ENCODE measurements around the gene TMPRSS3. TPM values are rescaled to one million over a fixed set of nuclear protein-coding genes. Genes with fewer than 3 reads are reported as not detected.
"Not testable (repeated sequence)": the region's sequence is repeated elsewhere in the genome, so short reads cannot be mapped to it uniquely, and the experiment has no call there.

Gene TMPRSS3
- total and polyA plus RNA-seq, 9 of the 15 experiments (the other 6 are each of a cell fraction or from before 2014, with no cell fraction given), result 0.07 TPM; not detected in 8

GRCh38 chr21:42409366-42409765 is 13.5 kb upstream of the TMPRSS3 start (continued):
- TF ChIP-seq ELF4 (CRISPR knock-in tag; IDR thresholded peaks at IDR 0.05), result no peak
- TF ChIP-seq SMC3 (conservative IDR thresholded peaks at IDR 0.05; ENCODE audit: insufficient read depth, low read depth, low read length), result no peak
- TF ChIP-seq ZNF699 (CRISPR knock-in tag; IDR thresholded peaks at IDR 0.05; ENCODE audit: insufficient replicate concordance), result no peak
- no peak for TF ChIP-seq ERF (CRISPR knock-in tag; IDR thresholded peaks at IDR 0.05)
- TF ChIP-seq PPARD (CRISPR knock-in tag; IDR thresholded peaks at IDR 0.05), result no peak
- no peak for TF ChIP-seq ZNF449 (CRISPR knock-in tag; IDR thresholded peaks at IDR 0.05)
- TF ChIP-seq NBN (IDR thresholded peaks at IDR 0.05; ENCODE audit: low read depth), result no peak
- TF ChIP-seq TSHZ1 (CRISPR knock-in tag; IDR thresholded peaks at IDR 0.05), result no peak
- TF ChIP-seq GTF2B (IDR thresholded peaks at IDR 0.05; ENCODE audit: extremely low read depth, insufficient read length), result no peak
- no peak for TF ChIP-seq KLF6 (CRISPR knock-in tag; IDR thresholded peaks at IDR 0.05; ENCODE audit: borderline replicate concordance)
- no peak for TF ChIP-seq ZNF274 (IDR thresholded peaks at IDR 0.05; ENCODE audit: borderline replicate concordance, low read depth, low read length)

- in situ Hi-C loops (cut with MboI); H3K79me2 ChIP-seq (ENCODE audit: control insufficient read depth, insufficient read depth, low read length); H3K4me2 ChIP-seq (ENCODE audit: insufficient read depth, low read length); ATAC-seq; intact Hi-C loops (cut with micrococcal nuclease); H2AFZ ChIP-seq (ENCODE audit: low read depth, low read length); DNase-seq (ENCODE audit: extremely low read depth in 1 of 4, low spot score in 3 of 4); BruUV-seq (replicated peaks); H3K9ac ChIP-seq (ENCODE audit: insufficient read depth in 1 of 2, low read depth in 2 of 2, low read length in 2 of 2); H3K36me3 ChIP-seq (ENCODE audit: control insufficient read depth, insufficient read depth, low read length); H3K4me3 ChIP-seq; H3K9me3 ChIP-seq (replicated peaks; ENCODE audit: control insufficient read depth, insufficient read depth, low read depth, low read length); CTCF ChIA-PET (ENCODE audit: low intra/inter-chr PET ratio); H3K27ac ChIP-seq (ENCODE audit: extremely low read depth, low read depth, low read length); H3K27me3 ChIP-seq (ENCODE audit: control insufficient read depth in 2 of 2, insufficient read depth in 2 of 2, low read length in 2 of 2); H4K20me1 ChIP-seq (replicated peaks; ENCODE audit: control insufficient read depth, insufficient read depth, low read length); H3K9me1 ChIP-seq (ENCODE audit: control insufficient read depth, insufficient read depth, low read length); FAIRE-seq: not testable (repeated sequence)
- WGBS (ENCODE audit: insufficient coverage, low coverage, missing lambda C conversion rate), result 71% methylated on average over 5 of the region's 5 CpGs
- POLR2A ChIA-PET, result interaction anchor here (0.7 kb wide), 1 partner anchor 797 kb away, joined by 3 read pairs; no protein-coding TSS in a partner anchor
- peaks cover 14 to 38% of the 10 kb centered on the region in 2 experiments for H3K4me1 ChIP-seq (replicated peaks in 1 of 2; ENCODE audit: control insufficient read depth in 2 of 2, insufficient read depth in 2 of 2, low read length in 2 of 2)
These were observed 12.9 kb upstream of the TMPRSS3 start for GRCh38 chr21:42408718-42409117.
